ENCODE data around the gene PITX2. TPM values are rescaled to one million over a fixed set of nuclear protein-coding genes. Genes with fewer than 3 reads are reported as not detected.

The PITX2 gene
- 0.36 and 0.59 TPM in 2 replicates for total RNA-seq

DNA sequence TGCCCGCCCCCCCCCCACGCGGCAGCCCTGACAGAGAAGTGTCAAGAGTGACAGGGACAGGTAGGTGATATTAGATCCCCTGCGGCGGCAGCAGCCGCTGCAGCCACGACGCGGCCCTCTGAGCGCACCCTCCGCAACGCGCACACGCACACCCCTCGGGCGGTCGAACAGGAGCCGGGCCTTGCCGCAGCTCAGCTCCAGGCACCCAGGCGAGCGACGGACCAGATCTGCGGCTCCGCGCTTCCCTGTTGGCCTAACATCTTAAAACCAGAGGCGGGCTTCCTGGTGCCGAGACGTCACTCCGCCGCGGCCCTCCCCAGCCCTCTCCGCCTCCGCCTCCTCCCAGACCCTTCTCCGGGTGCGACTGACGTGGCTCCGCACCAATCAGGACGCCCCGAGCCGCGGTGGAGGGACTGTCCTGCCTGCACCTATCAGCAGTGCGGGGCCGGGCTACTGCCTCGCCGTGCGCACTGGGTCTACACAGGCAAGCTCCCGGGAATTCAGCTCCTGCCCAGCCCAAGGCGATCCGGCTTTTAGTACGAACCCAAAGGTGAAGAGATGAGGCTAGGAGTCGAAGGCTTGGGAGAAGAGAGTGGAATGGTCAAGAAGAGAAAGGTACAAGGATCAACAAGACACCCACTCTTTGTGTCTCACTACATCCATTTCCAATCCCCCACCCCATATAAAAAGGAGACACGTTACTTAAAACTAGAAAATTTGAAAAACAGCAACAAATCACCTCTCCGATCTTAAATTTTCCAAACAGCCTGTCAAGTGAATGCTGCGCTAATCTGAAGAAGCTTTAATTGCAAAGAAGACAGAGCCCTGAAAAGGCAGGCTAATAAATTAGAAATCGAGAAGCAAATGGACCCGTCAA, at the start of gene PITX2:
PITX2 (minus strand) TSS at position 237 of the 877 bp plus-strand sequence. CDS start 617 bp downstream, outside the sequence.
- DNase-seq (ENCODE audit: insufficient read length, low spot score, missing footprints): peak; percentile 98
- Histone ChIP-seq H3K36me3 (ENCODE audit: insufficient read depth, low read length) (no peaks in the 10 kb centered on the region), H3K27me3 (ENCODE audit: insufficient read depth, low read length) (peaks cover 100% of the 10 kb centered on the region), H3K4me1 (ENCODE audit: insufficient read depth, low read length) (no peaks in the 10 kb centered on the region), H3K4me3 (ENCODE audit: insufficient read depth, low read length) (peak within 1 kb of the TSS; percentile 58), H3K4me2 (ENCODE audit: insufficient read depth, low read length) (peak within 1 kb of the TSS; percentile 57), H3K9me3 (ENCODE audit: low read depth, low read length) (no peaks in the 10 kb centered on the region), H2AFZ (ENCODE audit: low read length) (peak within 1 kb of the TSS; percentile 22), H3K27ac (ENCODE audit: low read depth, low read length) (no peak within 1 kb of the TSS), H4K20me1 (ENCODE audit: insufficient read depth, low read length) (no peaks in the 10 kb centered on the region), H3K79me2 (ENCODE audit: insufficient read depth, low read length) (no peaks in the 10 kb centered on the region)
- TF ChIP-seq CTCF (IDR thresholded peaks at IDR 0.05; ENCODE audit: extremely low read depth, low read depth, low read length): no peak

DNA sequence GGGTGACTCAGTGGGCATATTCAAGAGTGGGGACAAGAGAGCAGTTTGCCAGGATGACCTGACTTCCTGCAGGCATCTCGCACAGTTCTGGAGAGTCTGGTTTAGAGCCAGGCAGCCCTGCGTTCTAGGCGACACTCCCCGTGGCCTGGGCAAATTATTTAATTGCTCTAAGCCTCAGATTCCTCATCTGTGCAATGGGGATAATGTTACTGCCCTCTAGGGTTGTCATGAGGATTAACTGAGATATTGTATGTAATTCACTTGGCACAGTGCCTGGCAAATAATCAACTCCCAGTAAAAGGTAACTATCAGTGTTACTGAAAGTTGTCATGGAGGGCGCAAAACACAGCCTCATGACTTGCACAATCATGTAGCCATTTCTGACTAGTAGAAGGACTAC, 48.8 kb upstream of the PITX2 start:
- no peak for TF ChIP-seq CTCF (IDR thresholded peaks at IDR 0.05; ENCODE audit: extremely low read depth, low read depth, low read length)
- no peak for DNase-seq (ENCODE audit: insufficient read length, low spot score, missing footprints)

GRCh38 chr4:110669663-110670062, 46.8 kb upstream of the PITX2 start:
- H3K9me3 ChIP-seq (ENCODE audit: low read depth, low read length): no peaks in the 10 kb centered on the region
- no peak overlapping the region for H2AFZ ChIP-seq (ENCODE audit: low read length)
- H3K27ac ChIP-seq (ENCODE audit: low read depth, low read length): no peak overlapping the region
- H3K4me3 ChIP-seq (ENCODE audit: insufficient read depth, low read length): no peak overlapping the region
- H3K79me2 ChIP-seq (ENCODE audit: insufficient read depth, low read length): no peaks in the 10 kb centered on the region
- no peaks in the 10 kb centered on the region for H4K20me1 ChIP-seq (ENCODE audit: insufficient read depth, low read length)
- no peak overlapping the region for H3K4me2 ChIP-seq (ENCODE audit: insufficient read depth, low read length)
- no peaks in the 10 kb centered on the region for H3K36me3 ChIP-seq (ENCODE audit: insufficient read depth, low read length)
- TF ChIP-seq CTCF (IDR thresholded peaks at IDR 0.05; ENCODE audit: extremely low read depth, low read depth, low read length): no peak
- H3K27me3 ChIP-seq (ENCODE audit: insufficient read depth, low read length): peaks cover 5% of the 10 kb centered on the region
- DNase-seq (ENCODE audit: insufficient read length, low spot score, missing footprints): no peak
- no peaks in the 10 kb centered on the region for H3K4me1 ChIP-seq (ENCODE audit: insufficient read depth, low read length)

More for the DNA sequence above, 48.8 kb upstream of the PITX2 start:
- no peak overlapping the region for H3K4me3 ChIP-seq (ENCODE audit: insufficient read depth, low read length)
- H3K4me1 ChIP-seq (ENCODE audit: insufficient read depth, low read length): no peaks in the 10 kb centered on the region
- no peak overlapping the region for H2AFZ ChIP-seq (ENCODE audit: low read length)
- H3K36me3 ChIP-seq (ENCODE audit: insufficient read depth, low read length): no peaks in the 10 kb centered on the region
- no peak overlapping the region for H3K4me2 ChIP-seq (ENCODE audit: insufficient read depth, low read length)
- H4K20me1 ChIP-seq (ENCODE audit: insufficient read depth, low read length): no peaks in the 10 kb centered on the region
- H3K27ac ChIP-seq (ENCODE audit: low read depth, low read length): no peak overlapping the region
- H3K9me3 ChIP-seq (ENCODE audit: low read depth, low read length): no peaks in the 10 kb centered on the region
- H3K79me2 ChIP-seq (ENCODE audit: insufficient read depth, low read length): no peaks in the 10 kb centered on the region
- H3K27me3 ChIP-seq (ENCODE audit: insufficient read depth, low read length): peaks cover 2% of the 10 kb centered on the region

DNA sequence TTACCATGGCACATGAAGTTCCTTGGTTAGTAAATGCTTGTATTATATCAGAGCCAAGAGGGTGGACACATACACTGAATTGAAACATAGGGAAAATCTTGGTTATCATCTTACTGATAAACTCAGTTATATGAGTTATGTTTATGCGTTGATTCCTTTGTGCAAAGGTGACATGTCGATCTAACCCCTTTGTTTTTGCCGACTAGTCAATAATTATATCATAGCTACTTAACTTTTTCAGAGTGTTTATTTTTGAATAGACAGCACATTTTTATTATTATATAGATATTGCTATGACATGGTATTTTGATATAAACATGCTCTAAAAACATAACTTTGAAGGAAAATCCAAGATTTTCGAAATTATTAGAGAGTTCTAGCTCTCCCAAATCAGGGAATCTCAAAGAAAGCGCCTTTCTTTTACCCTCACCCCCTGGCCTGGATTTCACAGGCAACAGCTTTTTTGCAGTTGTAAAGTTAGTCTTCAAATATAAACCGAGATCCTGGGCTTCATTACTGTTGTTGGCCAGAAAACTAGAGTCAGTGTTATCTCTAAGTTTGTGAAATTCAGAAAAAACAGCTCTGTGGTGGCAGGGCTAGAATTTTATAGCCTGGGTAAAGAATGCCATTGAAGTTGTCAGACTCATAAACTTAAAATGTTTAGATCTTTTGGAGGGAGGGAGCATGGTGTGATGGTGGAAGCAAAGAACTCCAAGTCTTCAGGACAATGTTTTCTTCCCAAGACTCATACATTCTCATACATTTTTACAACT, 45.8 kb upstream of the PITX2 start:
- H3K4me2 ChIP-seq (ENCODE audit: insufficient read depth, low read length): no peak overlapping the region
- H3K4me1 ChIP-seq (ENCODE audit: insufficient read depth, low read length): no peaks in the 10 kb centered on the region
- no peaks in the 10 kb centered on the region for H3K79me2 ChIP-seq (ENCODE audit: insufficient read depth, low read length)
- TF ChIP-seq CTCF (IDR thresholded peaks at IDR 0.05; ENCODE audit: extremely low read depth, low read depth, low read length): no peak
- H3K4me3 ChIP-seq (ENCODE audit: insufficient read depth, low read length): no peak overlapping the region
- no peaks in the 10 kb centered on the region for H3K36me3 ChIP-seq (ENCODE audit: insufficient read depth, low read length)
- H3K9me3 ChIP-seq (ENCODE audit: low read depth, low read length): no peaks in the 10 kb centered on the region
- H4K20me1 ChIP-seq (ENCODE audit: insufficient read depth, low read length): no peaks in the 10 kb centered on the region
- no peak overlapping the region for H3K27ac ChIP-seq (ENCODE audit: low read depth, low read length)
- no peak for DNase-seq (ENCODE audit: insufficient read length, low spot score, missing footprints)
- H2AFZ ChIP-seq (ENCODE audit: low read length): no peak overlapping the region
- peaks cover 5% of the 10 kb centered on the region for H3K27me3 ChIP-seq (ENCODE audit: insufficient read depth, low read length)

All from osteoblast (primary cell).